HG03108 (cell line): Measurements from ENCODE around the gene WASHC4.
A peak's percentile ranks its signal among the peaks of the same experiment; 100 is the strongest.
"Not testable (repeated sequence)": the region's sequence is repeated elsewhere in the genome, so short reads cannot be mapped to it uniquely, and the experiment has no call there.

Experiments
- ATAC-seq: cut with Tn5 transposase; IDR thresholded peaks from one replicate; pipeline ENCODE4 v1.9.1; 2021; ENCODE audit warnings: moderate library complexity; ENCODE audit not compliant: unreplicated experiment

Gene WASHC4

DNA sequence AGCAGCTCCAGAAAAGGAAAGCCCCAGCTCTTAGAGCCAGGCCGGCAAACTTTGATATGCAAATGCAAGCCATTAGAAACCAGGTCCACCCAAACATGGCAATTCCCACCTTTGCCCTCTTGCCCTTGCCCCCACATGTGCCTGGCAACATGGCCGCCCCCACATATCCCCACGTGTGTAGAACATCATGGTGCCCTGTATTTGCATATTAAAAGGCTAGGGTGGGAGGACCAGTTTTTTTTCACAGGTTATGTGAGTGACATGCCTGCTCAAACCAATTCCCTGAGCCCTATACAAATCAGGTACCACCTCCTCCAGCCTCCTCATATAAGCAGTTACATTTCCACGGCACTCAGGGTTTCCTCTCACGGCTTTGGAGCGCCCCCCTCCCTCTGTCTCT is 17.2 kb upstream of the WASHC4 start:
- ATAC-seq, result no peak

DNA sequence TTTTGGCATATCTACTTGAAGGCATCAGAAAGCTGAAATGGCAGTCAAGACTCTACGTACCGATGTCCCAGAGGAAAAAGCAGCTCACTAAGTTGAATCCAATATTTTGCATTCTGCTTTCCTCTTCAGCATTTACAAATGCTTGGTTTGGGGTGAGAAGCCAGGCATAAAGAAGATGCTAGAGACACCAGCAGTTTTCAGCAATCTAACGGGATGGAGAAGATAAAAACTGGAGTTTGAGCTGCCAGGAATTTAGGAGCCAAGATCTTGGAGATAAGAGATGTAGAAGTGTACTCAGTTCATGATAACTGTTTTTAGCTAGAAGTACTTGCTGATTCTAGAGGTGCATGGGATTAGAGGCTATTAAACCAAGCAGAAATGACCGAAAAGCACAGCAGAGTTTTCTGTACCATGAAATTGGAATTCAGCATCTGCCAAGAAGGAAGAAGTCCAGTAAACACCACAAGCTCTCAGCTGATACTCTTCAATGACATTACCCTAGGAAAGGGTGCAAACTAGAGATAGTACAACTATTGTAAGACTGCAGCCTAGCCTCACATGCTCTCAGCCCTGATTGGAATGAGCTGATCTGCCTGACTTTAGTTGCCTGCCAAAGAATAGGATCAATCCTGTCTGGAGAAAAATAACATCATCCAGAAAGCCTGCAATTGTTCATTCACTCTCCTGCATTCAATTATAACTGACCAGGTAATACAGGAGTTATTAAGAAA is 15.9 kb upstream of the WASHC4 start:
- ATAC-seq, result no peak

DNA sequence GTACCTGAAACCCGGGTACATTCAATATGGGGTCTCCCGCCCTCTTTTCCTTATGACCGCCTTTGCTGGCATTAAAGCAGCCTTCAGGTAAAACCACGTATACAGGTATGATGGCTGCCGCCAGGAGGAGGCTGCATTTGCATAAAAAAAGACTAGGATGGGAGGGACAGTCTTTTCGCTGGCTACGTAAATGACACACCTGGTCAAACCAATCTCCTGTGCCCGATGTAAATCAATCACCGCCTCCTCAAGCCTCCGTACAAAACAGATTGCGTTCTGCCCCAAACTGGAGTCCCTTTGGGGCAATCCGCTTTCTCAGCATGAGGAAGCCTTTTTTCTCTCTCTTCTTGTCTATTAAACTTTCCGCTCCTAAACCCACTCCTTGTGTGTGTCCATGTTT is 15.2 kb upstream of the WASHC4 start:
- ATAC-seq, result no peak

DNA sequence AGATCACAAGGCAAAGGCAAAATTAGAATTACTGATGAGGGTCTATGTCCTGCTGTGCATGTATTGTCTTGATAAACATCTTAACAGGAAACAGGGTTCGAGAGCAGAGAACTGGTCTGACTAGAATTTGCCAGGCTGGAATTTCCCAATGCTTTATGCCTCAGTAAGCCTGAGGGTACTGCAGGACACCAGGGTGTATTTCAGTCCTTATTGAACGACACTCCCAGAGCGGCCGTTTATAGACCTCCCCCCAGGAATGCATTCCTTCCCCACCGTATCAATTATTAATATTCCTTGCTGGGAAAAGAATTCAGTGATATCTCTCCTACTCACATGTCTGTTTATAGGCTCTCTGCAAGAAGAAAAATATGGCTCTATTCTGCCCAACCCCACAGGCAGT is 12.2 kb upstream of the WASHC4 start:
- not testable (repeated sequence) for ATAC-seq

DNA sequence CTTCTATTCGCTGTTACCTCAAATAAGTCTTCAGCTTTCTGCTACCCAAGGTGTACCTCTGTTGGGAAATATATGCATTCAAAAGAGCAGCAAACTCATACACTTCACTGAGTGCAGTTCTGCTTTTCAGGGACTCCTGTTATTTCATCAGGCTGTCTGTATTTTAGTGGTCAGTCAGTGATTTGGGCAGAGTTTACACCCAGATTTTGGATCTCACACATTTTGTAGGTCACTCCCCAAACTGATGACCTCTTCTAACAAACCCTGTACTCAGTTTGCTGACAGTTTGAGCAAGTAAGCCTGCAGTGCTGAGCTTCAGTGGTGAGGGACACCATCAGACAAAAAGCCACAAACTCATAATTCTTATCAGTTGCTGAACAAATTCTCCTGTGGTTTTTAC is 8.2 kb upstream of the WASHC4 start:
- no peak for ATAC-seq

DNA sequence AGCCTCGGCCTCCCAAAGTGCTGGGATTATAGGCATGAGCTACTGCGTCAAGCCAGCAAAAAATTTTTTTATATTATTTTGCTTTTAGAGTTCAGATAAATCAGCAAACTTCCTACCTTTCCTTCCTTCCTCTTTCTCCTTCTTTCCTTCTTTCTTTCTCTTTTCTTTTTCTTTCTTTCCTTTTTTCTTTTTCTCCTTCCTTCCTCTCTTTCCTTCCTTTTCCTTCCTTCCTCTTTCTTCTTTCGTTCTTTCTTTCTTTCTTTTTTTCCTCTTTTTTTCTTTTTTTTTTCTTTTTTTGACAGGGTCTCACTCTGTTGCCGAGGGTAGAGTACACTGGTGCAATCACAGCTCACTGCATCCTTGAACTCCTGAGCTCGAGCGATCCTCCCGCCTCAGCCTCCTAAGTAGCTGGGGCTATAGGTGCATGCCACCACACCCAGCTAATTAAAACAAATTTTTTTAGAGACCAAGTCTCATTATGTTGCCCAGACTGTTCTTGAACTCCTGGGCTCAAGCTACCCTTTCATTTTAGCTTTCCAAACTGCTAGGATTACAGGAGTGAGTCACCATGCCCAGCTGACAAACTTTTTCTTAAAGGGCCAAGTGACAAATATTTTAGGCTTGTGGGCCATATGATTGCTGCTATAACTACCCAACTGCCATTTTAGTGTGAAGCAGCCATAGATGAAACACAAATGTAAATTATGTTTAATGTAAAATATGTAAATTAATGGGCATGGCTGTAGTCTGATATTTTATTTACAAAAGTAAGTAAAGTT is 7.1 kb upstream of the WASHC4 start:
- ATAC-seq, result no peak

DNA sequence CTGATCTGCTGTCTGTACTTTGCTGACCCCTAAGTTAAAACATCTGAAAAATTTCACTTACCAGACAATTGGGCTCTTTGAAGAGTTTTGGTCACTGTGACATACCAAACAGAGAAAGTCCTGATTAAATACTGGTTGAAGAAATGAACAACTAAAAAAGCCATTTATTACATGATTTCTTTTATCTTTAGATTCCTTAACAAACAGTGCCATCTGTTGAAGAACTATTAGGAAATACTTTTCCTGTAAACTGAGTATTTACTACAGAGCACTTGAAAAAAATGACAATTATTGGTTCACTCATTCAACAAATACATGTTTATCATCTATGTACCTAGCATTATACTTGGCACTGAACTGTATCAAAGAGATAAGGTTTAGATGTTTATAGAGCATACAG is 6.5 kb upstream of the WASHC4 start:
- no peak for ATAC-seq

DNA sequence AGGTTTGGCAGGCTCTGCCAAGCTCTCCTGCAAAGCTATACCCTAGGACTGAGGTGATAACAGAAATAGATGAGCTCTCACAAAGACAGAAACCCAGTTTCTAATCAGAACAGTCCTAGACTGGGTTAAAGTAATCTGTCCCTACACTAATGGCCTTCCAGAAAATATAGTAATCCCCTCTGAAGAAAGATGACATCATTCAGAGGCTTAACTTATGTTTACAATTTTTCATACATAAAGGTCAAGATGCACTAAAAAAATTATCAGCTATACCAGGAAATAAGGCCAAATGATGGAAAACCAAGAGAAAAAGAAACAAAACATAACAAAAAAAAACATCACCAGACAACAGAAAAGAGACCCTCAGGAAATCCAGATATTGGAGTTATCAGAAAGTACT is 4.9 kb upstream of the WASHC4 start:
- ATAC-seq, result no peak

DNA sequence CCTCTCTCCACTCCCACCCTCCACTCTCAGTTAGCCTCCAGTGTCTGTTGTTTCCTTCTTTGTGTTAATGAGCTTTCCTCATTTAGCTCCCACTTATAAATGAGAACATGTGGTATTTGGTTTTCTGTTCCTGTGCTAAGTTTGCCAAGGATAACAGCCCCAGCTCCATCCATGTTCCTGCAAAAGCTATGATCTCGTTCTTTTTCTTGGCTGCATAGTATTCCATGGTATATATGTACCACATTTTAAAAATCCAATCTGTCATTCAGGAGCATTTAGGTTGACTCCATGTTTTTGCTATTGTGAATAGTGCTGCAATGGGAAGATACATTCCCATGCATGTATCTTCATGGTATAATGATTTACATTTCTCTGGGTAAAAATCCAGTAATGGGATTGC is 2.8 kb upstream of the WASHC4 start:
- ATAC-seq, result no peak

DNA sequence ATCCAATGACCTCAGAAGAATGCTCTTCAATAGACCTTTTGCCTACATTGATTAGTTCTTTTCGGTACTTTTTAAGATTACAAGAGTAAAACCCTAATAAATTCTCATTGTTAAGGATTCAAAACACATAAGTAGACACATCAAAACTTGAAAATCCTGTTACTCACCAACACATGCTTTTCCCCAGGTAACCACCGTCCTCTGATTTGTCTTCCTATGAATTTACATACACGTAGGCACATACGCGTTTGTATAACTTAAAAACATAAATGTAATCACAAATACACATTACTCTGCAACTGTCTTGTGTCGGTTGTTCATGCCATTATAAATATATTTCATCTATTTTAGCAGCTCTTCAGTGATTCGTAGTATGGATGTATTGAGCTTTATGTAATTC is 910 bp upstream of the WASHC4 start:
- ATAC-seq, result no peak

DNA sequence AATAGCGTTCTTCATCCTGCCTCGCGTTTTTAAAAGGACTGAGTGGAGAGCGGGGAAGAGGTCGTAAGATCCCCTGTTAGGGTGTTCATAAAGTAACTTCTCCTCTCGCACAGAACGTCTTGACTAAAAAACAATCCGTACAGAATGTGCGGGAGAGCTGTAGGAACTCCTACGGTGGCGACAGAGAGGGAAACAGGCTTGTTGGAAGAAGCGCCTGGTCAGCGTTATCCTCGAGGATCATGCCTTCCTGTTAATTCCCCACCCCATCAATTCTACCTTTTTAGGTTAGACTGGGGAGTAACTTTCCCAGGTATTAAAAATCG is 399 bp upstream of the WASHC4 start:
- ATAC-seq, result peak; percentile 4

DNA sequence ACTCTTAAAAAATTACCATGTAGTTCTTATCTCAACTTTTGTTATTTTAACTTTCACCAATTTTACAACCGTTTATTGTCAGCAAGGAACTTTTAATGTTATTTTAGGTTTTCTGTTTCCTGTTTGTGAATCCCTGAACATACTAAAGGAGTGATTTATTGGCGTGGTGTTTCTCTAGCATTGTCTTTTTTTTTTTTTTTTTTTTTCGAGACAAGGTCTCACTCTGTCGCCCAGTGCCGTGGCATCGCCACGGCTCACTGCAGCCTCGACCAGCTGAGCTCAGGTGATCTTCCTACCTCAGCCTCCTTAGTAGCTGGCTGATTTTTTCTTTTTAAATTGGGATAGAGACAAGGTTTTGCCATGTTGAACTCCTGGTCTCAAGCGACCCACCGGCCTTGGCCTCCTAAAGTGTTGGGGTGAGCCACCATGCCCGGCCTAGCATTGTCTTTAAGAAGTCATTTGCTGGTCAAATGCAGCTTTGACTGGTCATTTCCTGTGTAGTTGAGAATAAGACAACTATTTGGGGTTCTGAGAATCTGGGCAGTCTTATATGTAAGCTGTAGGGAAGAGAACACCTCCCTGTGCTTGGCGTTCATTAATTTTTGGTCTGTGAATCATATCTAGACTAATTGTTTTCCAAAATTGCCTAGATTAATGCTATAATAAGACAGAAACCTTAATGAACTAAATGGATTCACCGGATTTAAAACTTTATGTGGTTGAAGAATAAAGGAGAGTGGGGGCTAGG is 2.1 kb downstream of the WASHC4 start:
- ATAC-seq, result peak; percentile 41

DNA sequence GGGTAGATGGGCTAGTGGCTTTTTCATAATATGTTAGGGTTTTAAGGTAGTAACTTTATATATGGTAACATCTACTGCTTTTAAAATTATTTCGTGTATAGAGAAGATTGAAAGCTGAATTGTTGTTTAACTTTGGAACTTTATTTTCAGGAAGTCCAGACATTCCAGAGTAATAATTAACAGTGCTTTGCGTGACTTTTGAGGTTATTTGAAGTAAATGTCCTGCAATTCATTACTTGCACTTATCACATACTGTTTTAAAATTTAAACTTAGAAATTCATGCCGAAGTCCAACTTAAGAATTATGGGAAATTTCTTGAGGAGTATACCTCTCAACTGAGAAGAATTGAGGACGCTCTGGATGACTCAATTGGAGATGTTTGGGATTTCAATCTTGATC is 3.3 kb downstream of the WASHC4 start:
- no peak for ATAC-seq

DNA sequence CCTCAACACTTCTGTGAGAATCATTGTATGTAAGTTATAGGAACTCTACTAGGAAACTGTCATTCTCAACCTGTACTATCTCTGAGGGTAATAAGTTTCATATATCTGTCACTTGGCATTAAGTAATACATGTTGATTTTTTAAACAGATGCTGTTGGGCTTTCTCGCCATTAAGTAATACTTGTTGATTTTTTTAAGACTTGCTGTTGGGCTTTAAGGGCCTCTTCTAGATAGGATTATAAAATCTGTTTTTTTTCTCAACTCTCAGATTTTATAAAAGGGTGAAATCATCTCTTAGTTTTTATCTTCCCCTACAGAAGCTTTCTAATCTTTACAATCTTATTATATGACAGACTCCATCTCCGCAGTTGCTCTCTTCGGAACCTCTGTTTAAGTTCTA is 5.6 kb downstream of the WASHC4 start:
- no peak for ATAC-seq

DNA sequence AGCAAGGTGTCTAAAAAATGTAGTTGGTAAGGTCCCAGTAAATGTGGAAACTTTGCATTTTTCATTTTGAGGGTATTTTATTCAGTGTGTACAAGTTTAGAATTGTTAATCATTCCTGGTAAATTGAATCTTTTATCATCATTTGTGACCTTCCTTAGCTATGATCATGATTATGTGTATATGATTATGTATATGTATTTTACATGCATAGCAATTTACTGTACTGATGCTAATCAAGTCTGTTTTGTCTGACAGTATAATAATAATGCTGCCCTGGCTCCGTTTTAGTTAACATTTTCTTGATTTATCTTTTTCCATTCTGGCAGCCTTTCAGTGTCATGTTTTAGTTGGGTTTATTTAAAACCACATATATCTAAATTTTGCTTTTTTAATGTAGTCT is 9.4 kb downstream of the WASHC4 start:
- no peak for ATAC-seq

DNA sequence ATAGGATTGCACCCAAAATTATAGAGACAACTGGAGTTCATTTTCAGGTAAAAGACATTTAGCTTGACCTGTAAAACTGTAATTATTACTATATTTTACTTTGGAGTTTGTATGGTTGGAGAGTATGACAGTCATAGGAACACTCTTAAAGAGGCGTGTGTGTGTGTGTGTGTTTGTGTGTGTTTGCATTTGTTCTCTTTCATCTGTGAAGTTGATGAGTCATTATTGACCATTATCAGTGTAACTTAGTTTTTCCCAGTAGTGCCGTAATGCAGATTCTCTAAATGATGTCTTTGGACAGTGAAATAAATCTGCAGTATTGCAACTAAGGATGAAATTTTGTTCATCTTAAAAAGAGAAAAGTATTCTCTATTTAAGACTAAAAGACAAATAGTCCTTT is 13.0 kb downstream of the WASHC4 start:
- no peak for ATAC-seq

DNA sequence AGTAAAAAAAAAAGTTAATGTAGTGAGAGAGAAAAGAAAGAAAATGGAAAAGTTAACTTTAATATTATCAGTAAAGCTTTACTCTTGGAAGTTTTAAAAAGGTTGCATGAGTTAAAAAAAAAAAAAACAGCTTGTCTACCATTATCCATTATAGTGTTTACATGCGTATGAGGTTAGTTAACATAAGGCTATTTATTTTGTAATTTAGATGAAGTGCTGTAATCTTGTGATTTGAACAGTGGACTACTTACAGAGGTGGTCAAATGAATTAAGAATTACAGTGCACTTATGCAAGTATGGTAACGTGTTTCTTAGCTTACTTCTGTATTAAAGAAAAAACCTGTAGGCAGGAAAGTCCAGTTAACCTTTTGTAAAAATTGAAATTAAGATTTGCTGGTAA is 30.7 kb downstream of the WASHC4 start:
- no peak for ATAC-seq

DNA sequence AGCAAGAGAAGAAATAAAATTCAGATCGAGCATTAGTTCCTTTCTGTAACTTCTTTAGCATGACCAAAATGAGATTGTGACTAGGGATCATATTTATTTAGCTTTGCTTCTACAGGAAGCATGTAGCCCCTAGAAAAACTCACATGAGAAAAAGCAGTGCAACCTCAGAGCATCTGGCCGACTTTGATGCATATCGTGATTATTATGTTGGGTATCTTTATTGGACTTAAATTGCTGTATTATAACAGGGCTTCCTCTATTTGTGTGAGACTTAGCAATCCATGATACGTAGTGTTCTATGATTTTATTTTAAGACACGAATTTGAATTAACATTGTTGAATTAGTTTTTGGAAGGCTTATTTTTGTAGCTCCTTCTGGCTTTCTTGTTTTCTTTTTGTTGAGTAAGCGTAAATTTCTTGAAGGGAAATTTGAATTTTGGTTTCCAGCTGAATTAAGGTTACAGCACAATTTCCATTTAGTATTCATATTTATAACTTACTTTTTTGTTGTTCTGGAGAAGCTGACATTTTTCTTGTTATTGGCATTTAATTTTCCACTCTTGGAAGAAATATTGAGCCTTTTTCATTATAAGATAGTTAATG is 33.9 kb downstream of the WASHC4 start:
- no peak for ATAC-seq

DNA sequence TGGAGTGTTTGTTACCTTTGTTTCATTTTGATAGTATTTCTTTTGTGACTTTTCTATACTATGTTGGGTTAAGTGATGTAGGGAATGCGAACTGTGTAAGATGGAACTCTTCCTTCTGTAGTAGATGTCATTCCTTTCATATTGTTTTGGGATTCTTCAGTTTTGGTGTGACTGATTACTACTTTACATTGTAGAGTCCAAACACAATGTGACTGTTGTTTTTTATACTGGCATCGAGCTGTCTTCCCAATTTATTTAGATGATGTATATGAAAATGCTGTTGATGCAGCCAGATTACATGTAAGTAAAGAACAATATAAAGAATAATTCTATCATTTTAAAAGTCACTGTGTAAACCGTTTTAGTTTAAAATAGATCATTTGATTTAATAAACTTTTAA is 34.7 kb downstream of the WASHC4 start:
- no peak for ATAC-seq

DNA sequence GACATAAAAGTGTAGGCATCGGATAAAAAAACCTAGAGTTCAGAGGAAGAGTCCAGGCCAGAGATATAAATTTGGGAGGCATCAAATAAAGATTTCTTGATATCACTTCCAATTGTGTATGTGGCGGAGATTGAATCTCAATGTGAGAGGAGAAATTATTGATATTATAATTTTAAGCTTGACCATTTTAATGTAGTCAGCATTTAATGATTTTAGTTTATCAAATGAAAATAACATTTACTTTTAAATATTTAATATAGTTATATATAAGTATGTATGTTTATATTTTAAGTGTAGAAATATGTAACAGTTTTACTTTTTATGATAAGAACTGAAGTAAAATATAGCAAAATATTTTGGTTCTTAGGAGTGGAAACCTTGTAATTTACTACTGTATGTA is 48.7 kb downstream of the WASHC4 start:
- no peak for ATAC-seq

DNA sequence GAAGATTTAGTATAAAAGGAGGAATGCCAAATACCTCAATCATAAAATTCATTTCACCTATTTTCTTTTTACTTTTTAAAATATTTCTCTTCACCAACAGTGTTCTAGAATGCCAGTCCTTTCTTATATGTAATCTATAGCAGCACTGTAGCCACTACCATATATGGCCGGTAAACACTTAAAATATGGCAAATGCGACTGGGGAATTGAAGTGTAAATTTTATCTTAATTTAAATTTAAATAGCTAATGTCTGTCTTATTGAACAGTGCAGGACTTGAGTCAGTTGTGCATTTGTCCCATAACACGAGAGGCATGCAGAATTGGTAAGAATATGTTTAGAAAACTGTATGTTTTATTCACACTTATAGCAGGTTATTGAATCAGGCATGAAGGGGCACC is 50.1 kb downstream of the WASHC4 start:
- no peak for ATAC-seq

DNA sequence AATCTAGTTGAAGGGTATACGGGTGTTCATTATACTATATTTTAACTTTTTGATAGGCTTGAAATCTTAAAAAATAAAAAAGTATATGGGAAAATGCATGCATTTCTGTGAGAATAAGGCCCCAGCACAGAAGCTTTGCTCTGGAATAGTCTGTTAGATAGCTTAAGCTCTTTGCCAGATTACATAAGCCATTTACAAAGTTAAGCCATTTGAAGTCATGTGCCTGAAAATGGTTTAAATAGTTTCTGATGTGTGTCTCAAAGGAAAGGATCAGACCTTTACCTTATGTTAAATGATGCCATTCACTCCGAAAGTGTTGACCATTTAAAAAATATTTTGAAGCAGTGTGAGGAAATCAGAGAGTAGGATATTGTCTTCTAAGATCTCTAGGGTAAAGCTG is 51.3 kb downstream of the WASHC4 start:
- ATAC-seq, result no peak
